ENCODE results near the gene TCP11. TPM values are rescaled to one million over a fixed set of nuclear protein-coding genes. Genes with fewer than 3 reads are reported as not detected.
A peak's percentile ranks its signal among the peaks of the same experiment; 100 is the strongest.

Gene TCP11
- total and polyA plus RNA-seq, 4 experiments from 2014 or later = not detected

DNA sequence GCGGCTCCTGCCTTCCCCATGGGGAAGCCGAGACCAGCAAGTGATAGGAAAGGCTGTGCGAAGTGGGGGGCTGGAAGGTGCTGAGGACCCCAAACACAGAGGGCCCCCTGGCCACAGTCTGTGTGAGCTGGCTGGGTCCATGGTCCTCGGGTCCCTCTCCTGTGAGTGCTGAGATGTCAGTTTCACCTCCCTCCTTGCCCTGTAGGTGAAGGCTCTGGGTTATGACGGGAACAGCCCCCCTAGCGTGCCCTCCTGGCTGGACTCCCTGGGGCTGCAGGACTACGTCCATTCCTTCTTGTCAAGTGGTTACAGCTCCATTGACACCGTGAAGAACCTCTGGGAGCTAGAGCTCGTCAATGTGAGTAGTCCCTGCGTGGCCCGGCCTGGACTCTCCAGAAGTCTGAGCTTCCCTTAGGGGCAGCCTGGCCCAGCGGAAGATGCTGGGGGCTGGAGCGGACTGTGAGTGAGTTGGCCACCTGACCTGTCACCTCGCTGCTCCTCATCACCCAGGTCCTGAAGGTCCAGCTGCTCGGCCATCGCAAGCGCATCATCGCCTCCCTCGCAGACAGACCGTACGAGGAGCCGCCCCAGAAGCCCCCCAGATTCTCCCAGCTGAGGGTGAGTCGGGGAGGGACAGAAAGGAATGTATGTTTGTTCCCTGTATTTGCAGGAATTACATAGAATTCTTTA, 61.7 kb downstream of the TCP11 start:
- ChIA-PET POLR2A (ENCODE audit: partially characterized antibody) (no interaction called here), CTCF (ENCODE audit: partially characterized antibody) (no interaction called here)
- H3K36me3 ChIP-seq (ENCODE audit: insufficient read depth, low read length) = peaks cover 10% of the 10 kb centered on the region
- DNase-seq = no peak
- Mint-ChIP-seq H3K27me3 (no peaks in the 10 kb centered on the region), H3K36me3 (peaks cover 20 to 37% of the 10 kb centered on the region in 2 donors), H3K27ac (no peak overlapping the region), H3K9me3 (peaks cover 0 to 2% (median 0%) of the 10 kb centered on the region in 8 donors), H3K4me3 (no peak overlapping the region), H3K4me1 (peaks cover 0 to 1% (median 0%) of the 10 kb centered on the region in 4 donors)
- no peaks in the 10 kb centered on the region for H3K27me3 ChIP-seq (ENCODE audit: insufficient read depth, low read length)
- H3K27ac ChIP-seq (ENCODE audit: low read depth, low read length) = no peak overlapping the region
- intact Hi-C loops (cut with micrococcal nuclease) = no loop called here
- H3K9me3 ChIP-seq (ENCODE audit: control insufficient read depth in 1 of 2, low read length in 2 of 2) = no peaks in the 10 kb centered on the region
- no peaks in the 10 kb centered on the region for H3K4me1 ChIP-seq (ENCODE audit: insufficient read depth, low read length)
- no peak overlapping the region for H3K4me3 ChIP-seq (ENCODE audit: low read length in 2 of 2)

DNA sequence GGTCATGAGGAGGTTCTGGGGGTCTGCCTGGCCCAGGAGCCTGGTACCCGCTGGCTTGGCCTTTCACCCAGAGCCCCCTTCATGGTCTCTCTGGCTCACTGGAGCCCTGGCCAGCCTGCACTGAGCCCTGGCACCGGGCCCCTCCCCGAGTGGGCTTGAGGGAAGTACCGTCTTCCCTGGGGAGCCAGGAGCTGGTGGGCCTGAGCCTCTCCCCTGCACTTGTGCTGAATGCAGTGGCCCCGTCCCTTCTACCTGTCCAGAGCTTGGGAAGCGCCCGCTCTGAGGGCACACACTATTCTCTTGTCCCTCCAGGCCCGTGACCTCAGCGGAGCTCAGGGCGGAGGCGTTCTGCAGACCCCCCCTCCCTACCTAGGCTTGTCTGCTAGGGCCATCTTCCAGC, 62.2 kb downstream of the TCP11 start:
- Mint-ChIP-seq H3K4me1 (peaks cover 0 to 1% (median 0%) of the 10 kb centered on the region in 4 donors), H3K27ac (no peak overlapping the region), H3K36me3 (peaks cover 22 to 36% of the 10 kb centered on the region in 2 donors), H3K4me3 (no peak overlapping the region), H3K27me3 (no peaks in the 10 kb centered on the region), H3K9me3 (peaks cover 0 to 2% (median 0%) of the 10 kb centered on the region in 8 donors)
- no peak overlapping the region for H3K4me3 ChIP-seq (ENCODE audit: low read length in 2 of 2)
- H3K27ac ChIP-seq (ENCODE audit: low read depth, low read length) = no peak overlapping the region
- H3K9me3 ChIP-seq (ENCODE audit: control insufficient read depth in 1 of 2, low read length in 2 of 2) = no peaks in the 10 kb centered on the region
- ChIA-PET CTCF (ENCODE audit: partially characterized antibody) (no interaction called here), POLR2A (ENCODE audit: partially characterized antibody) (no interaction called here)
- H3K27me3 ChIP-seq (ENCODE audit: insufficient read depth, low read length) = no peaks in the 10 kb centered on the region
- no peak for DNase-seq
- intact Hi-C loops (cut with micrococcal nuclease) = no loop called here
- no peaks in the 10 kb centered on the region for H3K4me1 ChIP-seq (ENCODE audit: insufficient read depth, low read length)
- H3K36me3 ChIP-seq (ENCODE audit: insufficient read depth, low read length) = peaks cover 10% of the 10 kb centered on the region

DNA sequence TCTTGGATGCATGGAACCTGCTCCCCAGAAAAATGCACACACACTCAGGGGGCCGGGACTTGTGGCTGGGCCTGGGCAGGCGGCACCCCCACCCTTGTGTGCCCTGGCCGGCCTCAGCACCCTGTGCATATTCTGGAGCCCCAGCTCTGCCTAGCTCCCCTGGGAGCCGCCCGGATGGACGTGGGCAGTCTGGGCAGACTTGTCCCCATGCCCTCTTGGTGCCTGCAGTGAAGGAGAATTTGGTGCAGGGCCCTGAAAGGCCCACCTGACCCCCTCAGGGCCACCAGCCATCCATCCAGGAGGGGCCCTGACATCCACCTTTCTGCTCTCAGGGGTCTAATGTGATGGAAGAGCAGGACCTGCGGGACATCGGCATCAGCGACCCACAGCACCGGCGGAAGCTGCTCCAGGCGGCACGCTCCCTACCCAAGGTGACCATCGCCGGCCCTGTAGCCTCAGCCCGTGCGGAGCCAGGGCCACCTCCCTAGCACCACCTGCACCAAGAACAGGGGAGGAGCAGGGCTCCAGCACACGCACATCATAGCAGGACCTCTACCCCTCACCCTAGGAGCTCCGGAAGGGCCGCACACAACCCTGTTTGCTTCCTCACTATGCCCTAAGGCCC, 62.8 kb downstream of the TCP11 start:
- no peak for DNase-seq
- Mint-ChIP-seq H3K4me3 (no peak overlapping the region), H3K9me3 (peaks cover 0 to 2% (median 0%) of the 10 kb centered on the region in 8 donors), H3K27ac (no peak overlapping the region), H3K27me3 (no peaks in the 10 kb centered on the region), H3K36me3 (peaks cover 25 to 31% of the 10 kb centered on the region in 2 donors), H3K4me1 (peaks cover 0 to 1% (median 0%) of the 10 kb centered on the region in 4 donors)
- Histone ChIP-seq H3K36me3 (ENCODE audit: insufficient read depth, low read length) (peaks cover 10% of the 10 kb centered on the region), H3K27ac (ENCODE audit: low read depth, low read length) (no peak overlapping the region), H3K27me3 (ENCODE audit: insufficient read depth, low read length) (no peaks in the 10 kb centered on the region), H3K9me3 (ENCODE audit: control insufficient read depth in 1 of 2, low read length in 2 of 2) (no peaks in the 10 kb centered on the region), H3K4me3 (ENCODE audit: low read length in 2 of 2) (no peak overlapping the region), H3K4me1 (ENCODE audit: insufficient read depth, low read length) (no peaks in the 10 kb centered on the region)
- intact Hi-C loops (cut with micrococcal nuclease) = no loop called here
- CTCF ChIA-PET (ENCODE audit: partially characterized antibody) = no interaction called here
- POLR2A ChIA-PET (ENCODE audit: partially characterized antibody) = no interaction called here

DNA sequence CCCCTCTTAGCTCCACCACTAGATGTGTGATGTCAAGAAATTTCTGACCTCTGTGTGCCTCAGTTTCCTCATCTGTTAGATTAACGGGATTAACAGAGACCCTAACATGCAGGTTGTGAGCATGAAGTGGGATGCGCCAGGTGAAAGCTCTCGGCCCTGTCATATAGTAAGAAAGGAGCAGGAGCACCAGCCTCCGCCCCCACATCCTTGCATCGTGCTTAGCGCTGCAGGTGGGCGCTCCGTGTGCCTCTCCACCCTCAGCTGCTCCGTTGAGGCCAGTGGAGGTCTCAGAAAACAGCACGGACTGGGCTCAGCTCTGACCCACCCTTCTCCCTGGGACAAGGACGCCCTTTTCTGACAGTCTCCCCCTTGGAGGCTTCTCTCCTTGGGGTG, 63.4 kb downstream of the TCP11 start:
- DNase-seq = no peak
- intact Hi-C loops (cut with micrococcal nuclease) = no loop called here
- no peak overlapping the region for H3K27ac ChIP-seq (ENCODE audit: low read depth, low read length)
- peaks cover 0 to 2% (median 0%) of the 10 kb centered on the region in 8 donors for H3K9me3 Mint-ChIP-seq
- no peaks in the 10 kb centered on the region for H3K9me3 ChIP-seq (ENCODE audit: control insufficient read depth in 1 of 2, low read length in 2 of 2)
- no peaks in the 10 kb centered on the region for H3K27me3 ChIP-seq (ENCODE audit: insufficient read depth, low read length)
- no peak overlapping the region for H3K4me3 ChIP-seq (ENCODE audit: low read length in 2 of 2)
- H3K36me3 Mint-ChIP-seq = peaks cover 25 to 28% of the 10 kb centered on the region in 2 donors
- peaks cover 10% of the 10 kb centered on the region for H3K36me3 ChIP-seq (ENCODE audit: insufficient read depth, low read length)
- H3K27me3 Mint-ChIP-seq = no peaks in the 10 kb centered on the region
- ChIA-PET POLR2A (ENCODE audit: partially characterized antibody) (no interaction called here), CTCF (ENCODE audit: partially characterized antibody) (no interaction called here)
- H3K4me1 ChIP-seq (ENCODE audit: insufficient read depth, low read length) = no peaks in the 10 kb centered on the region
- H3K27ac Mint-ChIP-seq = no peak overlapping the region
- no peak overlapping the region for H3K4me3 Mint-ChIP-seq
- peaks cover 0 to 1% (median 0%) of the 10 kb centered on the region in 4 donors for H3K4me1 Mint-ChIP-seq

DNA sequence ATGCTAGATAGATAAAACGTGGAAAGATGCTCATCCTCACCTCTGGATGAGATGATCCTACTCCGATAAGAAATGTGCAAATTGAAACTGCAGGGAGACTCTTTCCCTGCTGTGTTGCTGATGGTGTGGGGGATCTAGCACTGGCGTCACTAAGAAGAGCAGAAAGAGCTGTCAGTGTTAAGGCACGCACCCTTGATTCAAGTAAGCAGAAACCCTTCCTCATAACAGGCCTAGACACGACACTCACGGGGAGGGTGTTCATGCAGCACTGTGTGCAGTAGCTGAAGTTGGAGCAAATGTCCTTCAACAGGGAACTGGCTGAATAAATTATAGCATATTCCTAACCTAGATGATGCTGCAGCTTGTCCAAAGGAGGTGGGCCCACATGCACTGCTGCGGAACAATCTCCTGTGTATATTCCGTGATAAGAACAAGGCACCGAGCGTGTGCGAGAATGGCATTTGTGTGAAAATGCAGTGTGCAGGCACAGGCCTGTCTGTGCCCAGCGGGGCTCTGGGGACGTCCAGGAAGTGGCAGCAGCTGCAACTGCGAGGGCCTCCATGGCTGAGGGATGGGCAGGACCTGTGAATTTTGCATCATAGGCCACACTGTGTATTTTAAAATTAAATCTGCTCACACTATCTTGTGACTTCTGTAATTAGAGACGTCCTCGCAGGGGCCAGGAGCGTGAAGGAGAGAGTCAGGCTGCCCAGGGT, 64.0 kb downstream of the TCP11 start:
- Histone ChIP-seq H3K27me3 (ENCODE audit: insufficient read depth, low read length) (no peaks in the 10 kb centered on the region), H3K36me3 (ENCODE audit: insufficient read depth, low read length) (peaks cover 5% of the 10 kb centered on the region), H3K4me1 (ENCODE audit: insufficient read depth, low read length) (no peaks in the 10 kb centered on the region), H3K9me3 (ENCODE audit: control insufficient read depth in 1 of 2, low read length in 2 of 2) (no peaks in the 10 kb centered on the region), H3K27ac (ENCODE audit: low read depth, low read length) (no peak overlapping the region), H3K4me3 (ENCODE audit: low read length in 2 of 2) (no peak overlapping the region)
- no peak overlapping the region for H3K27ac Mint-ChIP-seq
- POLR2A ChIA-PET (ENCODE audit: partially characterized antibody) = no interaction called here
- intact Hi-C loops (cut with micrococcal nuclease) = no loop called here
- CTCF ChIA-PET (ENCODE audit: partially characterized antibody) = no interaction called here
- H3K4me1 Mint-ChIP-seq = peaks cover 0 to 1% (median 0%) of the 10 kb centered on the region in 4 donors
- H3K9me3 Mint-ChIP-seq = peaks cover 0 to 2% (median 0%) of the 10 kb centered on the region in 8 donors
- H3K27me3 Mint-ChIP-seq = no peaks in the 10 kb centered on the region
- H3K36me3 Mint-ChIP-seq = peaks cover 25 to 31% of the 10 kb centered on the region in 2 donors
- no peak for DNase-seq
- H3K4me3 Mint-ChIP-seq = no peak overlapping the region

DNA sequence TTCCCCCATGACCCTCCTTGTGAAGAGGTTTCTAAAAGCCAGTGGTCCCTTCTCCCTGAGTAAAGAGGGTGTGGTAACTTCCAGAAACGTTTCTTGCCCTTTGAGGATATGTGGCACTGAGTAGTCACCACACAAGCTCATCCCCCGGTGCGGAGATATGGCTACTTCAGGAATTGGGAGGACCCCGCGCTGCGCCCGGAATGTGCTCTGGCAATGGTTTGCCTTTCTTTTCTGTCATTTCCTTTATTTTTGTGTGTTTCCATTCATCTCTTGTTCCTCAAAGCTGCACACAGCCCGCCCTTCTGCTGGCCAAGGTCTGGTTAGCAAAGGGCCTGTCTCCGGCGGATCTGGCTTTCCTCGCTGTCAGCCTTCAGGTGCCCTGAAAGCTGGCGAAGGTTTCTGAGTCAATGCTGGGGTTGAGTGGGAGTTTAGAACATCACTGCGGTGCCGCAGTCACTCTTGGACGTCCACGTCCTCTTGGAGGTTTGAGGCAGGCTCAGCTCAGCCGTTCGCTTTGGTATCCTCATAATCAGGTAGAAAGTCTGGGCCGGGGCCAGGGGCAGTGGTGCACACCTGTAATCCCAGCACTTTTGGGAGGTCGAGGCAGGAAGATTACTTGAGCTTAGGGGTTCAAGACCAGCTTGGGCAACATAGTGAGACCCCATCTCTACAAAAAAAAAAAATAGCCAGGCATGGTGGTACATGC, 67.2 kb downstream of the TCP11 start:
- POLR2A ChIA-PET (ENCODE audit: partially characterized antibody) = no interaction called here
- Mint-ChIP-seq H3K4me1 (no peaks in the 10 kb centered on the region), H3K27ac (peak overlapping the region in 1 of 7 donors; percentile 48), H3K9me3 (peaks cover 0 to 2% (median 0%) of the 10 kb centered on the region in 8 donors), H3K4me3 (no peak overlapping the region), H3K36me3 (peaks cover 17 to 22% of the 10 kb centered on the region in 2 donors), H3K27me3 (no peaks in the 10 kb centered on the region)
- Histone ChIP-seq H3K27ac (ENCODE audit: low read depth, low read length) (no peak overlapping the region), H3K9me3 (ENCODE audit: control insufficient read depth in 1 of 2, low read length in 2 of 2) (no peaks in the 10 kb centered on the region), H3K36me3 (ENCODE audit: insufficient read depth, low read length) (peaks cover 5% of the 10 kb centered on the region), H3K4me1 (ENCODE audit: insufficient read depth, low read length) (no peaks in the 10 kb centered on the region), H3K27me3 (ENCODE audit: insufficient read depth, low read length) (no peaks in the 10 kb centered on the region), H3K4me3 (ENCODE audit: low read length in 2 of 2) (no peak overlapping the region)
- CTCF ChIA-PET (ENCODE audit: partially characterized antibody) = no interaction called here
- DNase-seq = no peak
- intact Hi-C loops (cut with micrococcal nuclease) = no loop called here

DNA sequence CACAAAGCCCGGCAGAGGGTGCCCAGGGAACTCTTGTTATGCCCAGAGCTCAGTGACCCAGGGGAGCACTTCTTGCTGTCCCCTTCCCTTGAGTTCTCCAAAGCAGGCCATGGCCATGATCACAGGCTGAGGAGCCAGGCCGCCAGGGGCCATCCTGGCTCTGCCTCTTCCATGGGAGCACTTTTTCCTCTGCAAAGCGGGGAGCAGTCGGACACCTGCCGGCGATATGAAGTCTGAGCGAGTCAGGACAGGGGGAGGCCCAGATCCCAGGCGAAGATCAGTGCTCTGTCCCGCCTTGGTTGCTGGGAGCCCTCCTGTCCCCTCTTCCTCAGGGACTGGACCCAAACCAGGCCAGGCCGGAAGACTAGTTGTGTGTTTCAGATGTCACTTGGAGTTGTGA, 67.9 kb downstream of the TCP11 start:
- peak overlapping the region in 1 of 7 donors; percentile 7 for H3K27ac Mint-ChIP-seq
- H3K9me3 Mint-ChIP-seq = peaks cover 0 to 2% (median 0%) of the 10 kb centered on the region in 8 donors
- H3K4me3 ChIP-seq (ENCODE audit: low read length in 2 of 2) = no peak overlapping the region
- H3K4me3 Mint-ChIP-seq = no peak overlapping the region
- DNase-seq = no peak
- no peaks in the 10 kb centered on the region for H3K9me3 ChIP-seq (ENCODE audit: control insufficient read depth in 1 of 2, low read length in 2 of 2)
- H3K27me3 ChIP-seq (ENCODE audit: insufficient read depth, low read length) = no peaks in the 10 kb centered on the region
- peaks cover 17 to 22% of the 10 kb centered on the region in 2 donors for H3K36me3 Mint-ChIP-seq
- H3K36me3 ChIP-seq (ENCODE audit: insufficient read depth, low read length) = peaks cover 5% of the 10 kb centered on the region
- ChIA-PET CTCF (ENCODE audit: partially characterized antibody) (no interaction called here), POLR2A (ENCODE audit: partially characterized antibody) (no interaction called here)
- intact Hi-C loops (cut with micrococcal nuclease) = no loop called here
- no peaks in the 10 kb centered on the region for H3K4me1 ChIP-seq (ENCODE audit: insufficient read depth, low read length)
- H3K27ac ChIP-seq (ENCODE audit: low read depth, low read length) = no peak overlapping the region
- no peaks in the 10 kb centered on the region for H3K27me3 Mint-ChIP-seq
- no peaks in the 10 kb centered on the region for H3K4me1 Mint-ChIP-seq
